MV-4-11 (cell line): ENCODE measurements around the gene THBS2.
"Not testable (repeated sequence)": the region's sequence is repeated elsewhere in the genome, so short reads cannot be mapped to it uniquely, and the experiment has no call there.

Experiments
- DNase-seq: peaks from one replicate; lab custom pipeline; 2025; lab: John Stamatoyannopoulos, UW

Gene THBS2

DNA sequence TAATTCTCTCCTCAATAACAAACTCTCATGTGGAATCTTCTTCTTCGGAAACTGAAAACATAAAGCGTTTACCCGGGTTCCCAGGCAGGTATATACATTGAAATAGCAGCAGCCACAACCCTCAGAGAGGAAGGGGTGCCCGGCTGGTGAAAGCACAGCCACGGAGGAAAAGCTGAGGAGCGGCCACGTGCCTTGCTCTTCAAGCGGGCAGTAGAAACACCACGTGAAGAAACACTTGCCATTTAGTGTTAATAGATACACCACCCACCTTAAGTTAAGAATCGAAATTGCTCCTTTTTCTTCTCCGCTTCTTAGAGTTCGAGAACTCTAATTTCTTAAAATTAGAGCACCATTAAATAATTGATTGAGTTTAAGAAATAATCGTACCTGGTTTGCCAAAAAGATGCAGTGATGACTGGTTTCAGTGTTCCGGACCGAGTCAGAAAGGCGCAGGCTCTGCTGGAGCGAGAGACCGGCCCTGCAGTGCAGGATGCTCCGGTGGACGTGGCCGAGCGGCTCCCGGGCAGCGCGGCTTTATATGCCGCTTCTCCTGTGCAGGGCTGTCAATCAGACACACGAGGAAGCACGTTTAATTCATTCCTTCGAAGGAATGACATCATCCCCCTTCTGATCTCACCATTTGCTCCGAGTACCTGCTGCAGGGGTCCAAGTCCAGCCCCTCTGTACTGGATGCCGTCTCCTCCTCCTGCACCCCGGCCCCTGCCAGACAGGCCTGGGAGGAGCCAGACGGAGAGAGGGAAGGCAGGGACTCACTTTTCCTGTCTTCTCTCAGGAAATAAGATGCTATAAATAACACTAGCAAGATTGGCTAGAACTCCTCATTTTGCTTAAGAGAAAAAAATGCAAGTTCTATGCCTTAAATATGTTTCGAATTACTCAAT, at the start of gene THBS2:
THBS2 (minus strand) TSS at position 510 of the 902 bp plus-strand sequence. CDS start 3,062 bp downstream, outside the sequence.
- DNase-seq = no peak

- no peak for DNase-seq
These were observed 49.1 kb upstream of the THBS2 start for GRCh38 chr6:169302716-169303115.

DNA sequence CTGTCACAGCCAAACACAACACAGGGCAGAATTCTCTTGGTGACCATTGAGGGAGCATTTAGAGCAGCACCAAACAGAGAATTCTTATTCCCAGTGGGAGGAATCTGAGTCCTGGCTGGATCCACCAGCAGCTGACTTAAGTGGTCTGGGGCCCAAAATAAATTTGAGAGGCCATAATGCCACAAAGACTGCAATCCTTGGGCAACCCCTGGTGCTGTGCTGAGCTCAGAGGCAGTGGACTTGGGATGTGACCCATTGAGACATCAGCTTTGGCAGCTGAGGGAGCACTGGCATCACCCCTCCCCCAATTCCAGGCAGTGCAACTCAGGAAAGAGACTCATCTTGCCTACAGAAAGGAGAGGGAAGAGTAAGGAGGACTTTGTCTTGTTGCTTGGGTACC, 48.6 kb upstream of the THBS2 start:
- no peak for DNase-seq

DNA sequence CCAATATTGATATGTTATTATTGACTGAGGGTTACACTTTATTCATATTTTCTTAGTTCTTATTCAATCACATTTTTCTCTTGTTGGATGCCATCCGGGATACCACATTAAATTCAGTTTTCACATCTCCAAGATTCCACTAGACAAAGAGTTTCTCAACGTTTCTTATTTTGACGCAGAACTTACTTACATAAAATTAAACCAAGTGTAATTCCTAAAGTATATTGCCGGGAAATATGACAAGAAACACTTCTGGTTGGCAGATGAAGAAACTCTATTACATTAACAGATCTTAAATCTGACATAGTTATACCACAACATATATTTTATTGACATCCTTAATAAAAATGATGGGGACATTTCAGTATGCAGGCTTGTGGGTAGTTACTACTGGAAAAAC, 47.3 kb upstream of the THBS2 start:
- no peak for DNase-seq

DNA sequence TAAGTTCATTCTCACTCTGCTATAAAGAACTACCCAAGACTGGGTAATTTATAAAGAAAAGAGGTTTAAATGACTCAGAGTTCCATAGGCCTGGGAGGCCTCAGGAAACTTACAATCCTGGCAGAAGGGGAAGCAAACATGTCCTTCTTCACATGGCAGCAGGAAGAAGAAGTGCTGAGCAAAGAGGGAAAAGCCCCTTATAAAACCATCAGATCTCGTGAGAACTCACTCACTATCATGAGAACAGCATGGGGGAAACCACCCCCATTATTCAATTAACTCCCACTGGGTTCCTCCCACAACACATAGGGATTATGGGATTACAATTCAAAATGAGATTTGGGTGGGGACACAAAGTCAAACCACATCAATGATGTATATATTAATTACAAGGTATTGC, 45.0 kb upstream of the THBS2 start:
- not testable (repeated sequence) for DNase-seq

DNA sequence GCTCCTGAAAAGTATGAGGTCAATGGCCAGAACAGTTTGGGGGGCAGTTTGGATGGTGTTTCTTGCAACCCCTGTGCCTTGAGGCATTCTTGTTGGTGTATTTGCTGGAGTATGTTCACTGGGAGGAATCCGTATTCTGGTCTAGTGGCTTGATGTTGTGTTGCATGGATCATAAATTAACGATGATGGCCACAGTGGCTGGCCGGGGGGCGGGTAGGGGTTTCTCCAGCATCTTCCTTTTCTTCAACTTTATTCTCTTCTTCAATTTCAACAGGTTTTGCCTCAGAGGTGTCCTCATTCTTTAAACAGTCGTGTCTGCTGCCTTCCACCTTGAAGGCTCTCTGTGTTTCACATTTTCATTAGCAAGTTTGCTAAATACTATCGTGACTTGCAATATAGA, 43.0 kb upstream of the THBS2 start:
- no peak for DNase-seq

- DNase-seq = no peak
These were observed 42.5 kb upstream of the THBS2 start for GRCh38 chr6:169296170-169296569.

DNA sequence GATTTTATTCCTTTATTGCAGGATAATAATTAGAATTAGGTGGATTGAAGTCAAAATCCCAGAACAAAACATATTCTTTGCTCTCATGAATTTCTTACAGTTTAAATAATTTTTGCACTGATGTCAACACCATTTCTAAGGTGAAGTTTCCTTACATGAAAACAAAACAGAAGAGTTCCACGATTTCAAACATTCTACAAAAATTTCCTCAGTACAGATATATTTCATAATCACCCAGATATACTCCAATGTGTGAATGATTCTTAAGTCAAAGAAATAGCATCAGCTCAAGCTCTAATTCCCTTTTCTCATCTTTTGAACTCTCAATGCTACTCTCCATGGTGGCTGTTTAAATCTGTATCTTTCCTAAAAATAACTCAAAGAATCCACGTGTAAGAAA, 39.5 kb upstream of the THBS2 start:
- DNase-seq = peak; percentile 48

DNA sequence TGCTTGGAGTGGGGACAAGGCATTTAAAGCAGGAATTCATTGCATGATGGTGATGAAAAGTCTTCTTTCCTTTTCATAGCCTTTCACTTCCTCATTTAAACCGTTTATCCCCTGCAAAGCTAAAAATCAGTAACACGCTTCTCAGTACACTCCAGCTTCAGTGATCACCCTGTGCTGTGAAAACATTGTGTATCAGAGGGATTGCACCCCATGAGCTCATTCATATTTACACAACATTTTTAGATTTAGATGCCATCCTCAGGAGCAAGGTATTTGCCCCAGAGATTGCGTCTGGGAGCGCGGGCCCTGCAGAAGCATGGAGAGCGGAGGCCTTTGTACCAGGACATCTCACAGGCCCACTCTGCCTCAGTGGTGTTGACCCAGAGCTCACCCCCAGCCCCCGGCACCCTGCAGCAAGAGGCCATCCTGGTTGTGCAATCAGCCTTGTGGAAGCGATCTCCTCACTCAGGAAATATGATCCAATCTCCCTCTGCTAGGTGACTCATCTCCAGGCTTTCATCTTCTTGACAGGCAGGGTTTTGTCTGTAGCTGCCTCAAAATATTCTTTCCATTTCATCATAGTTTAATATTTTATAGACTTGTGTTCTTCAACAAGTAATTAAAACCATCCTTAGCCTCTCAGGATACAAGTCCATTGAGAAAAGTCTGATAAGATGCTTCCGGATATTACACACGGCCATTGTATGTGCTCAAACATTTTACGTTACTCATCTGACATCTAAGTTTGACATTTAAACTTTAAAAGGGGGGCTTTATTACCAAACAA, 38.9 kb upstream of the THBS2 start:
- peak; percentile 96 for DNase-seq

DNA sequence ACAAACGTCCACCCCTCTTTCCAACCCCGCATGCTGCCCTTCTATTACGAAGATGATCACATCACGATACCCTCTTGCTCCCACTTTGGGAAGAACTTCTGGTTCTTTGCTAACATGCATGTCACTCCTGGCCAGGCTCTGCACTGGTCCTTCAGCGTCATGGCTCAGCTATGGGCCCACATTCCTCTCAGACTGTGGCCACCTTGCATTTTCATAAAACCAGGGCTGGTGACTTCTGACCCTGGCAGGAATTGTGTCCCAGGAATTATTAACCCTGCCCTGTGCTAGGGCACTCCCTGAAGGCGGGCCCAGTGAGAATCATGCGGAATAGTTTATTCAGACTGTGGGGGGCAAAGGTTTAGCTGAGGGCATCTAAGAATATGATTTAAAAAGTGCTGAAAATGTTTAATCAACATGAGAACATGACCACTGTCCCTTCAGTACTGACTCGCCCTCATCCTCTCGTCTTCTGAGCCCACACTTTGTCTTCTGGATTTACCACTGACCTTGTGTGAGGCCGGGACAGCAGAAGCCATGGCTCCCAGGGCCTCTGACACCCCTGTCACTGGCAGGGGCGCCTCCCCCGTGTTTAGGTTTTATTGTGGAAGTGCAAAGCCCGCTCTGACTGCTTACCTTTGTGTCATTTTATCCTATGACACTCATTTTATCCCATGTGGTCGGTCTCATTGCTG, 38.1 kb upstream of the THBS2 start:
- DNase-seq = no peak

DNA sequence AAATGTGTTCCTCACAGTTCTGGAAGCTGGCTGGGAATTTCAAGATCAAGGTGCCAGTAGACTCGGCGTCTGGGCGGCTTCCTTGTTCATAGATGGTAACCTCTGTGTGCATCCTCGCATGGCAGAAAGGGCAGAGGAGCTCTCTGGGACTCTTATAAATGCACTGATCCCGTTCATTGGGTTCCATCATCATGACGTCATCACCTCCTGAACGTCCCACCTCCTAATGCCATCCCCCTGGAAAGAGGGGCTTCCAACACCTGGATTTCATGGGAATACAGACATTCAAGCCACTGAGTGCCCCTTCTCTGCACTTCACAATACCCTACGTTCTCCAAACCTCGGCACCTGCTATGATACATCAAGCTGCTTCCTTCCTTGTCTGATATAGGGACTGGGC, 37.5 kb upstream of the THBS2 start:
- no peak for DNase-seq

GRCh38 chr6:169289619-169290339, 36.1 kb upstream of the THBS2 start:
- DNase-seq = peak; percentile 79

GRCh38 chr6:169289257-169289618, 35.6 kb upstream of the THBS2 start:
- DNase-seq = no peak

DNA sequence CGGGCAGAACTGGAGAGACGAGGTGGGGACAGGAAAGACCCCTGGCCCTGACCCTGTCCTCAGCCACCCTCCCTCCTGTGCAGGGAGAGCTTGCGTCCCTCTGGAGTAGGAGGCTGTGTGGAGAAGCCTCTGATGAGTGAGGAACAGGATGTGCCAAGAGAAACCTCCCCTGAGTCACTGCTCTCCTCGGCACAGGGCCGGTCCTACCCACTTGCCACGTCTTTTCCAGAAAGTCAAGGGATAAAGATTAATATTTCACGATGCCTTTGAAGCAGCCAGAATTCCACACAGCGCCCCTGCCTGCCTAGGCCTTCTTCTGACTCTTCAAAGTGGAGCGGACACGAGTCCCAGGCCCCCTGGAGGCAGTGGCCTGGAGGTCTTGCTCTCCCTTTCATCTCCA, 34.9 kb upstream of the THBS2 start:
- DNase-seq = no peak

- DNase-seq = no peak
These were observed 34.0 kb upstream of the THBS2 start for GRCh38 chr6:169287675-169288074.

DNA sequence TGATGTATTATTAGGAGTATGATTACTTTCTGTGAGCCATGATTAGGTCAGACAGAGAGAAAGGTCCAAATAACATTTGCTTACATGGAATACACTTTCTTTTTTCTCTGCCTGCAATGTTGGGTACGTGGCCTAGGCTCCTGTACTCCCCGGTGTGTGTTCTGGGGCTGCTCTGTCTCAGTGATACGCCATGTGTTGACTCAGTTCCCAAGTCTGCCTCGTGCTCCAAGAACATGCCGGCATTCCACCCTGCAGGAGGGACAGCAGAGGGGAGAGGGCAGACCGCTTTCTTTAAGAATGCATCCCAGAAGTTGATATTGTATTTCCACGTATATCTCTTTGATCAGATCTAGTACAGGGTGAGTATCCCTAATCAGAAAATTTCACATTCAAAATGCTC, 33.3 kb upstream of the THBS2 start:
- no peak for DNase-seq

GRCh38 chr6:169285165-169285564, 31.5 kb upstream of the THBS2 start:
- DNase-seq = no peak

DNA sequence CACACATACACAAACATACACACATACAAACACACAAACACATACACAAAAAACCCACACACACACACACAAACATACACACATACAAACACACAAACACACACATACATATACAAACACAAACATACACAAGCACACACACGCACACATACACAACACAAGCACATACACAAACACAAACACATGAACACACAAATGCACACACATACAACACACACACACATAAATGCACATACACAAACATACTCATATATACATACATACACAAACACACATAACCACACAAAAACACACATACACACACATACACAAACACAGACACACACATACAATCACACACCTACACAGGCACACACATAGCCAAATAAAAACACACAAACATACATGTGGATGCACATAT, 30.3 kb upstream of the THBS2 start:
- no peak for DNase-seq

GRCh38 chr6:169282043-169282442, 28.4 kb upstream of the THBS2 start:
- DNase-seq = no peak

GRCh38 chr6:169277619-169278018, 24.0 kb upstream of the THBS2 start:
- no peak for DNase-seq

- no peak for DNase-seq
These were observed 21.1 kb upstream of the THBS2 start for GRCh38 chr6:169274781-169275180.

DNA sequence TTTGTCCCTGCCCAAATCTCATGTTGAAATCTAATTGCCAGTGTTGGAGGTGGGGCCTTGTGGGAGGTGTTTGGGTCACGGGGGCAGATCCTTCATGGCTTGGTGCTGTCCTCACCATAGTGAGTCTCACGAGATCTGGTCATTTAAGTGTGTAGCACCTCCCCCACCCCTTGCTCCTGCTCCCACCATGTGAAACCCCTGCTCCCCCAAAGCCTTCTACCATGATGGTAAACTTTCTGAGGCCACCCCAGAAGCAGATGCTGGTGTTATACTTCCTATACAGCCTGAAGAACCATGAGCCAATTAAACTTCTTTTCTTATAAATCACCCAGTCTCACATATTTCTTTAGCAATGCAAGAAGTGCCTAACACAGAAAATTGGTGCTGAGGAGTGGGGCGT, 19.9 kb upstream of the THBS2 start:
- no peak for DNase-seq
